Right forelimb (tissue), 1 donor: ENCODE results near the gene ZNF783.
"Not testable (repeated sequence)": the region's sequence is repeated elsewhere in the genome, so short reads cannot be mapped to it uniquely, and the experiment has no call there.

Experiments used
- DNase-seq: peaks from one replicate; pipeline ENCODE4 v3.0.0-alpha.2; 2018

Gene ZNF783

DNA sequence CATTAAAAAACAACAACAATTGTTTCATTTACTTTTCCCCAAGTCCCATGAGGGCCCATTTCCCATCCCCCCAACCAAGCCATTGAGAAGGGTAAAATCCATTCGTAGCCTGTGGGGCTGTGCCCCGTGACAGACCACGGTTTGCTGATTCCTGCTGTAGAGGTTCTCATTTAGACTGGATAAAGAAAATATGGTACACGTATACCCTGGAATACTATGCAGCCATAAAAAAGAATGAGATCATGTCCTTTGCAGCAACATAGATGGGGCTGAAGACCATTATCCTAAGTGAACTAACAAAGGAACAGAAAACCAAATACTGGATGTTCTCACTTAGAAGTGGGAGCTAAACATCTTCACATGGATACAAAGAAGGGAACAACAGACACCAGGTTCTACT is 44.9 kb downstream of the ZNF783 start:
- no peak for DNase-seq

DNA sequence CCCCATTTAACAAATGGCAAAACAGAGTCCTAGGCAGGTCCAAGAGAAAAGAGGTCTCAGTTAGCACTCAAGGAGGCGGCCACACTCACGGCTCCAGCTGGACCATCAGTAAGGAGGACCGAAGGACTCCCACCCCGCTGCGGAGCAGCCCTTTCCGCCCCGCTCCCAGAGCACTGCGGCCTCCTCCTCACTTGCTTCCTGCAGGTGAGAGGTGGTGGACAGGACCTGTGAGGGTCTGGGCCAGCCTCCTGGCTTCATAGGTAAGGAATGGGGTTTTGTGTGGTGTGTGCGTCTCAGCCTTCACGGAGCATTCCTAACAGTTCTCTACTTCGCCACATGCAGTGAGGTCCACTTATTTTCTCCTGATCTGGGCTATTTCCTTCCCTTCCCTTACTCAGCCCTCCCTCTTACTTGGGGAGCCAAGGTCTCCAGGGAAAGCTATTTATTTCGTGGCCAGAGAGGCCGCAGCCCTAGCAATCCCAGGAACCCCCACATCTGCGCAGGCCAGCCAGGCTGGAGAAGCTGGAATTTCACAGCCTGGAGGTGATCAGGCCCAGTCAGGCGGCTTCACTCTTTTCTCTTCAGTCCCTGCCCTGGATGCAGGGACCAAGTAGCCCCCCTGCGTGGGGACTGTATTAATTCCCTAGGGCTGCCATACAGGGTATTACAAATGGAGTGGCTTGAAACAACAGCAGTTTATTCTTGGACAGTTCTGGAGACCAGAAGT is 45.9 kb downstream of the ZNF783 start:
- no peak for DNase-seq

DNA sequence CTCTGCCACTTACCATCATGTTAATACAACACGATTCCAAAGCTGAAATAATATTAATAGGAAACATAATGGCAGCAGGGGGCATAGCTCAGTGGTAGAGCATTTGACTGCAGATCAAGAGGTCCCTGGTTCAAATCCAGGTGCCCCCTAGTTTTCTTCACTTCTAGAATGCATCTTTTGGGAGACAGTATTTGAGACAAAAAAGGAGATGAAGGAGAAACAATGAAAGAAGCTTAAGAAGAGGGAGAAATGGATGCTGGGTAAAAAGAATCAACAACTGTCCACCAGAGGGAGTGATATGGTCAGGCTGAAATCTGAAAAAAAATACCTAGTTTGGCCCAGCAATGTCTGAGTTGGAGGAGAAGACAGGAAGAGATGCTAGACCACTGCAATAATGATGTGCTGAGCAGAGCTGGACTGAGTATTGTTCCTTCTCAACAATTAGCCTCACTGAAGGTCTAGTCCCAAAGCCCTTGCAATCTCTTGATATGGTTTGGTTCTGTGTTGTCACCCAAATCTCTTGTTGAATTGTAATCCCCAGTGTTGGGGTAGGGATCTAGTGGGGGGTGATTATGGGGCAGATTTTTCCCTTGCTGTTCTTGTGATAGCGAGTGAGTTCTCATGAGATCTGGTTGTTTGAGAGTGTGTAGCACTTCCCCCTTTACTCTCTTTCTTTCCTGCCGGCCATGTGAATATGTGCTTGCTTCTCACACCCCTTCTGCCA is 48.3 kb downstream of the ZNF783 start:
- DNase-seq, result no peak

DNA sequence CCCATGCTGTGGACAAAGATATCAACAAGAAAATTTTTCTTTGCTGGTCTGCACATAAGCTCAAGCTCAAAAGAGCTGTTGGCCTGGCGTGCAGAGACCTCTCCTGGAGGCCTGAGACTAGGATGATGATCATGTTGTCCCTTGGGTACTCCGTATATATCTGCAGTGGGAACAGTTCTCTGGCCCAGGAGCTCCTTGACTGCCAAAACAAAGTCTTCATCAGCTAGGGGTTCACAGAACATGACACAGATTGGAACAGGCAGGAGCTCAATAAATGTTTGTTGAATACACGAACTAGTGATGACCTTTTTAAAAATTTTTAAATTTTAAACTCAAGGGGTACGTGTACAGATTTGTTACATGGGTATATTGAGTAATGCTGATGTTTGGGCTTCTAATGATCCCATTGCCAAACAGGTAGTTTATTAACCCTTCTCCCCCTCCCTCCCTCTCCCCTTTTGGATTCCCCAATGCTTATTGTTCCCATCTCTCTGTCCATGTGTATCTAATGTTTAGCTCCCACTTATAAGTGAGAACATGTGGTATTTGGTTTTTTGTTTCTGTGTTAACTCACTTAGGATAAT is 49.1 kb downstream of the ZNF783 start:
- no peak for DNase-seq

DNA sequence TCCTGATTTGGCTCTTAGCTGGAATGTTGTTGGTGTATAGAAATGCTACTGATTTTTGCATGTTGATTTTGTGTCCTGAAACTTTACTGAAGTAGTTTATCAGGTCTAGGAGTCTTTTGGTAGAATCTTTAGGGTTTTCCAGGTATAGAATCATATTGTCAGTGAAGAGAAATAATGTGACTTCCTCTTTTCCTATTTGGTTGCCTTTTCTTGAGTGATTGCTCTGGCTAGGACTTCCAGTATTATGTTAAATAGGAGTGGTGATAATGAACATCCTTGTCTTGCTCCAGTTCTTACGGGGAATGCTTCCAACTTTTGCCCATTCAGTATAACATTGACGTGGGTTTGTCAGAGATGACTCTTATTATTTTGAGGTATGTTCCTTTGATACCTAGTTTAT is 52.0 kb downstream of the ZNF783 start:
- no peak for DNase-seq

DNA sequence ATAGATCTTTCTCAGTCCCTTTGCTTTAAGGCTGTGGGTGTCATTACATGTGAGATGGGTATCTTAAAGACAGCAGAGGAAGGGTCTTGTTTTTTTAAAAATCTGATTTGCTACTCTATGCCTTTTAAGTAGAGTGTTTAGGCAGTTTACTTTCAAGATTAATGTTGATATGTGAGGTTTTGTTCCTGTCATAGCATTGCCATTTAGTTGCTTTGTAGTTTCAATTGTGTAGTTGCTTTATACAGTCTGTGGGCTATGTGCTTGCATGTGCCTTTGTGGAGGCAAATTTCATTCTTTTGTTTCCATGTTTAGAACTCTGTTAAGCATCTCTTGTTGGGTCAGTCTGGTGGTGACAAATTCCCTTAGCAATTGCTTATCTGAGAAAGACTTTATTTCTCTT is 54.6 kb downstream of the ZNF783 start:
- no peak for DNase-seq

DNA sequence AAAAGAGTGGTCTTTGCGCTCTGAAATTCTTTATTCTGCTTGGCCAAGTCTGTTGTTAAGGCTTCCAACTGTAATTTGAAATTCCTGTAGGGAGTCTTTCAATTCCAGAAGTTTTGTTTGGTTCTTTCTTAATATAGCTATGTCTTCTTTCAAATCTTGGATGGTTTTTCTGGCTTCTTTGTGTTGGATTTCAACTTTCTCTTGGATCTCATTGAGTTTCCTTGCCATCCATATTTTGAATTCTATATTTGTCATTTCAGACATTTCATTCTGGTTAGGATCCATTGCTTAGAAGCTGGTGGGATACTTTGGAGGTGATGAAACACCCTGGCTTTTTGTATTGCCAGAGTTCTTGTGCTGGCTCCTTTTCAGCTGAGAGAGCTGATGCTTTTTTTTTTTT is 55.5 kb downstream of the ZNF783 start:
- DNase-seq, result no peak

DNA sequence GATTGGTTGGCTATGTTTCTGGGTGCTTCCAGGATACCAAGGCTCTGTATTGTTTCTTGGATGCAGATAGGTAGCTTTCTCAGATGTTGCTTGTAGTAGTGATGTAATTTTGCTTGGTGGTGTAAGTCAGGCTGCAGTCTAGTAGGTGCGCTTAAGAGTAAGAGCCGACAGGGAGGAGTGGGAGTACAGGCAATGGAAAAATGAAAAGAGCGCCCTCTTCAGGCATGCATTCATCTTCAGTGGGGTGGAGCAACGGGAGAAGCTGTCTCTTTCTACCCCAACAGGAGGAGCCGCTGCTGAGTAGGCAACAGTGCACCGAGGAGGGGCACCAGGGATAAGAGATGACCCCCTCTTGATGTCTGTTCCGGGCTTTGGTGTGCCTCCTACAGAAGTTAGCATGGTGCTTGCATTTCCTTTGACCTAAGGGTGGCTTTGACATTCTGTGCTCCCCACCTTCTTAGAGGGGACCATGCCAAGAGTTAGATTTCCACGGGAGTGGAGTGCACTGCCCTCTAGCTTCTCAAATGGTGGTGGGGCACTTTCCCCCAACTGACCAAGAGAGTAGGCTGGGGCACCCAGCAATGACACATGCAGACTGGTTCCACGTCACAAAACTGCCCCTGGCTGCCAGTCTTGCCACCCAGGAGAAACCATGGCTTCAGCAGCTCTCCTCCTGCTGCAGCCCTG is 56.1 kb downstream of the ZNF783 start:
- no peak for DNase-seq

DNA sequence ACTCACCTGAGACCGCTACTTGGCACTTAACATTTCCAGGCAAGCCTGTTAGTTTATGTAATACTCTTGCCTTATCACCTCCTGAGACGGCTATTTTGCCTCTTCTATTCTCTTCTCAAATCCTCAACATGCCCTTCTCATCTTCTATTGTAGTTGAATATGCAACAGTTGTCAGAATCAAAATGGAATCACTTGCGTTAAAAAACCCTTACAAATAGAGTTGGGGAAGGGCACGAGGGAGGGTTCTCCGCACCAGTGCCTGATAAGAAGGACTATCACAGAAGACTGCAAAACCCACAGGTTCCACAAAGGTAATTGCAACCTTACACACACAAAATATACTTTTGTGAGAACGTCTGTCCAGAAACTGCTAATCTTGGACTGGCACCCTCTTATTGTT is 57.4 kb downstream of the ZNF783 start:
- no peak for DNase-seq

DNA sequence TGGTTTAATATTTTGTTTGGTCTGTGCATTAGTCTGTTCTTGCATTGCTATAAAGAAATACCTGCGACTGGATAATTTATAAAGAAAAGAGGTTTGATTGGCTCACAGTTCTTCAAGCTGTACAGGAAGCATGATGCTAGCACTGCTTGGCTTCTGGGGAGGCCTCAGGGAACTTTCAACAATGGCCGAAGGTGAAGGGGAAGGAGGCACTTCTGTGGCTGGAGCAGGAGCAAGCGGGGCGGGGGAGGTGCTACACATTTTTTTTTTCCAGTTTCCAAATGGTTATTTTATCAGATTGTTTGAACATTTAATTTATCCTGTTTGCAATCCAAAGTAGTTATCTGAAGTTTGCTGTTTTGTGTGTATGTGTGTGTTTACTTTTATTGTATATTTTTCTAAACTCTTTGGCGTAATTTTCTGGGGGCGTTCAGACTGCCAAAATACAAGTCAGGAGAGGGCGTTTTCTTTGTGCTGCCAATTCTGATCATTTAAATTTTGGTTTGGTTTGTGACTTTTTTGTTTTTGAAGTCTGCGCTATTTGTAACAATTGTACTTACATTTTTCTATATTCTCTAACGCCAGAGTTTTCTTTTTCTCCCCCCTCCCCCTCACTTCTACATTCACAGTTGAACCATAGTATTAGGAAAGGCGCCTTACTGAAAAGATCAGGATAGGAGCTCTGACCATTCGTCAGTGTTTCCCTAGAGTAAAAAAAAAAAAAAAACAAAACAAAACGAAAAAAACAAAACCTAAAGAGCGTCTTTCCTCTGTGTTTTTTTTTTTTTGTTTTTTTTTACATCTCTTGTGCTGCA is 58.5 kb downstream of the ZNF783 start:
- no peak for DNase-seq

DNA sequence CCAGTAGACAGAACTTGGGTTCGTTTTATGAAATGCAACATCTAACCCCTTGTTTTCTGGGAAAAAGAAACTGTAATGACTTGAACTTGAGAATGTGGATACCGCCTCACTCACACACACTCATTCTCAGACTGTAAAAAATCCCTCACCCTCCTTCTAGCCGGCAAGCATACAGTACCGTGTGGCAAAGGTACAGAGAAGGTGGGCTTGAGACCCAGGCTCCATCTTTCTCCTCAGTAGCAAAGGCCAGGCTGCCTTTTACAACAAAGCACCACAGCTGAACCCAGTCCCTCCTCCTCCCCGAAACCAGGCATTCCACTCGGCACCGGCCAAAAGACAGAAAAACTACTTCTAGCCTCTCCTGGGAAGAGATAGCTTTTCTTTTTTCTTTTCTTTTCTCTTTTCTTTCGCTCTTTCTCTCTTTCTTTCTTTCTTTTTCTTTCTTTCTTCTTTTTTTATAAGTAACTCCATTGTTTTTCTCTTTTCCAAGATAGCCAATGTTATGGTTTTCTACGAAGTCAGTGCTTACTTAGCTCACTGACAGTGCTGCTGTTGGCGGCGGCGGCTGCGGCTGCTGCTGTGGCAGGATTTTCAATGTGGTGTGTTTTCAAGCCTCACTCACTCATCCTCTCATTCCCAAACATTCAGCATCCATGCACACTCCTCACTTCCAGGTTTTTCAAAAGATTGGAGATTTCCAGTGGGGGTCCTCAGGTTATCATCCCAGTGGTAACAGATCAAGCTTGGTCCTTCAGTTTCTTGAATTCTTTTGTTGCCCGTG is 59.3 kb downstream of the ZNF783 start:
- not testable (repeated sequence) for DNase-seq

DNA sequence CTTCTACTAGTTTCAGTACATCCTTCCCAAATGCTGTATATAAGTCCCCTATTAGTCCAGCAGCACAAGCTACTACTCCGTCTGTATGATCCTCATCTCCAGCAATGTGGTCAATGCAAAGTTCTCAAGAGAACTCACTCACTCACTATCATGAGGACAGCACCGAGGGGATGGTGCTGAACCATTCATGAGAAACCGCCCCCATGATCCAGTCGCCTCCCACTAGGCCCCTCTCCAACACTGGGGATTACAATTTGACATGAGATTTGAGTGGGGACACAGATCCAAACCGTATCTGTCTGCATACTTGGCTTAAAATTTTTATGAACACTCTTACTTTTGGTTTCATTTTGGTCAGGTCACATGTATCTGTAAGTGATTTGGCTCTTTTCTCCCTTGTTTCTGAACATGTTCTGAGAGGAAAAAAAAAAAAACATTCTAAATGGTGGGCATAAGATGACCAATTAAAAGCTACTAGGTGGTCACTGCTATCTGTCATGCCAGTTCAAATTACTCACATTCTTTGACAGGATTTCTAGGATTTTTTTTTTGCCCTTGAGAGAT is 60.1 kb downstream of the ZNF783 start:
- DNase-seq, result no peak

DNA sequence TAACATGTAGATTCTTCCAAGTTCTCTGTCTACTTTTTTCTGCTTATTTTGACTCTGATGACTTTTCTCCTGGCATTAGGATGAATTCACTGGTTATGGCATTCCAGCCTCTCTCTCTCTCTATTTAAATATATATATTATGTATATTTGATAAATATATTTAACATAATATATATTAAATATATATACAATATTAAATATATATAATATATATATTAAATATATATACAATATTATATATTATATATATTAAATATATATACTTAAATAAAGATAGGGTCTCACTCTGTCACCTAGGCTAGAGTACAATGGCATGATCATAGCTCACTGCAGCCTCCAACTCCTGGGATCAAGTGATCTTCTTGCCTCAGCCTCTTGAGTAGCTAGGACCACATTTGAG is 60.7 kb downstream of the ZNF783 start:
- no peak for DNase-seq

DNA sequence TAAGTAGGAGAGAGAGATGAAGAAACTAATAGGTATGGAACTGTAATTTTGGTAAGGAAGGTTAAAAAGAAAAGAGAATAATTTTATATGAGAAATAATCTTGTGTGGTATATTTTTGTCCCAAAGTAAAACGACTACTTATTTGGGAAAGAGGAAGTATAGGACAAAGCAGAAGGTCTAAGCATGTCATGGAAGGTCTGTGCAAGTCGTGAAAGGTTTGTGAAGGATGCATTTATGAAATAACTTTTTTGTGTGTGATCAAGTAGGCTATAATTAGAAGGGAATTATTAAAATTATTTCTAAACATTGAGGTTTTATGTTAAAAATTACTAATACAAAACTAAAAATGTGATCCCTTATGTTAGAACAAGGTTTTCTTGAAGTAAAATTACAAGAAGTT is 63.3 kb downstream of the ZNF783 start:
- no peak for DNase-seq

DNA sequence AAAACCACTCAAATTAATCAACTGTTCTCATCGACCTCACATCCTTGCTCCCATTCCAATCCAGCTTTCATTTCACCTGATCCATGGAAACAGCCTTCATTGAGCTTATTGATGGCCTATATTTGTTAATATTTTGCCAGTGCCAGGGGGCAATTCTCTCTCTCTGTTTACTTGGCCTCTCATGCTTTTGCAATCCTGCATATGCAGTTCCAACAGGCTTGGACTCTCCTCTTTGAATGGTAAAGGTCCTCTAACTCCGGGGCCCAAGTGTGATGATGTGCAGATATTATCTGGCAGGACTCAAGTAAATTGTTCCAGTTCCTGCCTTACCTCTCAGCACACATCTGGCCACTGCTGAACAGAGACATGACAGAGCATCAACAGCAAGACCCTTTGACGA is 67.3 kb downstream of the ZNF783 start:
- DNase-seq, result no peak

DNA sequence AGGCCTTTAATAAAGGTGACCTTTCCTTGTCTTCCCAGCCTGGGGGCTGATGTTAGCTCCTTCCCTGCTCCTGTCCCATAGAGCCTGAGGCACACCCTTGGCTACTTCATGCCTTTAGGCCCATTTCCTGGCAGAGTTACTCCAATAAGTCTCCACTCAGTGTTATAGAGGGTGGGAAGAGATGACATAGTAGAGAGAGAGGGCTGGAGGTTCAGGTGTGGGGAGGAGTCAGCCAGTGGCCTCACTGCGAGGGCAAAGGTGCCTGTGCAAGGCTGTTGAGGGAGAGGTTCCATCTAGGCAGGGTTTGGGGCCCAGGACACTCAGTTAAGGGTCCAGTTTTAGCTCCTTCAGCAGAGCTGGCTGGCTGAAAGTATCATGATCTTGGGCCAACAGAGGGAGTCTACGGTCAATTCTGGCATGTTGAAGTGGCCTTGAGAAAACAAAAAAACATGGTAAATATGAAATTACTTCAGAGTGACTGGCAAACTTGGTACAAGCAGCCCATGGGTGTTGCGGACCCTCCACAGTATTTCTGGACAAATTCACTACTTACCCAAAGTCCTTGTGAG is 67.9 kb downstream of the ZNF783 start:
- DNase-seq, result no peak

DNA sequence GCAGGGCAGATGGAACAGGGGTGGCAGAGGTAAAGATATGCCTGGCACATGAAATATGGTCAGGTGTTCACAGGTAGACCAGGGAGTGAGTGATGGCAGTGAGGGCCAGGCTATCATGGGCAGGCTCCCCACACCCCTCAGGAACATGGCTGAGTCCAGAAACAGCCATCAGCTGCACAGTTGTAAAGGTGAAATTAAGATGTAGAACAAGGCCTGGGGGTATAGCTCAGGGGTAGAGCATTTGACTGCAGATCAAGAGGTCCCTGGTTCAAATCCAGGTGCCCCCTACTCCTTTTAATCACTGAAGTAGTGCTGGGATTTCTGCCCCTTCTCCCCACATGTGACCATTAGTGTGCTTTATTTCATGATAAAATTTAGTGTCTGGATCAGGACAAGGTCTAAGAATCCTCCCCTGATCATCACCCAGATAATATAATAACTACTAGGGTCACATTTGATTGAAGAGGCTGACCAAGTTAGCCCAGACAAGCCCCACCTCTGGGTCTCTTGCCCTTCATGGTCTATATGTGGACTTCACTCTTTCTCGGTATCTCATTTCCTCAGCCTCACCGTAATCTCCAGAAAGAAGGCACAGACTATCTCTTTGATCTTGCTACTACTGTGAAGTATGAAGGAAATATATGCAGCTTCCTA is 69.0 kb downstream of the ZNF783 start:
- no peak for DNase-seq

DNA sequence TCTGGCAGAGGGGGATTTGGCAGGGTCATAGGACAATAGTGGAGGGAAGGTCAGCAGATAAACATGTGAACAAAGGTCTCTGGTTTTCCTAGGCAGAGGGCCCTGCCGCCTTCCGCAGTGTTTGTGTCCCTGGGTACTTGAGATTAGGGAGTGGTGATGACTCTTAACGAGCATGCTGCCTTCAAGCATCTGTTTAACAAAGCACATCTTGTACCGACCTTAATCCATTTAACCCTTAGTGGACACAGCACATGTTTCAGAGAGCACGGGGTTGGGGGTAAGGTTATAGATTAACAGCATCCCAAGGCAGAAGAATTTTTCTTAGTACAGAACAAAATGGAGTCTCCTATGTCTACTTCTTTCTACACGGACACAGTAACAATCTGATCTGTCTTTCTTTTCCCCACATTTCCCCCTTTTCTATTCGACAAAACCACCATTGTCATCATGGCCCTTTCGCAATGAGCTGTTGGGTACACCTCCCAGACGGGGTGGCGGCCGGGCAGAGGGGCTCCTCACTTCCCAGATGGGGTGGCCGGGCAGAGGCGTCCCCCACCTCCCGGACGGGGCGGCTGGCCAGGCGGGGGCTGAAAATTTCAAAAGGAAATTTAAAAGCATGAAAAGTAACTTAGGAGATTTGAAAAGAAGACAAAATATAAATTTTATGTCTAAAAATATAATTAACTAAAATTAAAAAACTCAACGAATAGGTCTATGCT is 70.8 kb downstream of the ZNF783 start:
- not testable (repeated sequence) for DNase-seq

DNA sequence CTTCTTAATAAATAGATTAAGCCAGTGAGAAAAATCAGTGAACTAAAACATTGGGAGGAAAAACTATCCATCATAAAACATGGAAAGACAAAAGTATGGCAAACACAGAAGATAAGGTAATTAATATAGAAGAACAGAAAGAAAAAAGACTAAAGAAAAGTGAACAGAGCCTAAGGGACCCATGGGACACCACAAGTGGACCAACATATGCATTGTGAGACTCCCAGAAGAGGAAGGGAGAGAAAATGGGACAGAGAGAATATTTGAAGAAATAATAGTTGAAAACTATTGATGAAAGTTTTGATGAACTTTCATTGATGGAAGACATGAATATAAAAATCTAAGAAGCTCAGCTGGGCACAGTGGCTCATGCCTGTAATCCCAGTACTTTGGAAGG is 71.3 kb downstream of the ZNF783 start:
- no peak for DNase-seq

DNA sequence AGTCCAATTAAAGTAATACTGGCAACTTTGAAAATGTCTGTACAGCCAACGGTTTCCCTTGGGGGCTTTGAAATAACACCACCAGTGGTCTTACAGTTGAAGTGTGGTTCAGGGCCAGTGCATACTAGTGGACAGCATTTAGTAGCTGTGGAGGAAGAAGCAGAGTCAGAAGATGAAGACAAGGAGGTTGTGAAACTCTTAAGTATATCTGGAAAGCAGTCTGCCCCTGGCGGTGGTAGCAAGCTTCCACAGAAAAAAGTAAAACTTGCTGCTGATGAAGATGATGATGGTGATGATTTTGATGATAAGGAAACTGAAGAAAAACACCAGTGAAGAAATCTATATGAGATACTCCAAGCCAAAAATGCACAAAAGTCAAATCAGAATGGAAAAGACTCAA is 72.2 kb downstream of the ZNF783 start:
- DNase-seq, result no peak
